ENCODE data around the gene CES2. TPM values are rescaled to one million over a fixed set of nuclear protein-coding genes. Genes with fewer than 3 reads are reported as not detected.

CES2 gene
- total RNA-seq, 1 experiment from 2014 or later: 35.4 TPM

DNA sequence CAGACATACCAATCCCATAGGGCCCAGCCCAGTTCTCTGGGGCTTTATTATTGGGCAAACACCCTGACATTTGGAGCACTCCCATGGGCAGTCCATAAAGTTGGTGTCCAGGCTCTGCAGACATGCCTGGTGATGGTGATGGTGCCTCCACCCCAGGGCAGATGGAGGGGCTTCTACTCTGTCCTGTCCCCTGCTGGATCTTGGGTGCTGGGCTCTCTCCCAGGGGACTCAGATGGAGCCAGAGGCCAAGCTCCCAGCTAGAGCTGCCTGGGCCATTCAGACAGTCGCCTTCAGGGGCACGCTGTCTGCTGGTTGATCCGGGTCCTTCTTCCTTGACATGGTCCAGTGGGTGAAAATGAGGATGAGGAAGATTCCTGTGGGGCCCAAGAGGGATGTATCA, 27.2 kb upstream of the CES2 start (continued):
- TF ChIP-seq, protein P1, sequence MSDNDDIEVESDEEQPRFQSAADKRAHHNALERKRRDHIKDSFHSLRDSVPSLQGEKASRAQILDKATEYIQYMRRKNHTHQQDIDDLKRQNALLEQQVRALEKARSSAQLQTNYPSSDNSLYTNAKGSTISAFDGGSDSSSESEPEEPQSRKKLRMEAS (IDR thresholded peaks at IDR 0.05): no peak
- TF ChIP-seq ZFX (IDR thresholded peaks at IDR 0.05): no peak
- no peak for TF ChIP-seq SIN3A (IDR thresholded peaks at IDR 0.05; ENCODE audit: low read depth)

DNA sequence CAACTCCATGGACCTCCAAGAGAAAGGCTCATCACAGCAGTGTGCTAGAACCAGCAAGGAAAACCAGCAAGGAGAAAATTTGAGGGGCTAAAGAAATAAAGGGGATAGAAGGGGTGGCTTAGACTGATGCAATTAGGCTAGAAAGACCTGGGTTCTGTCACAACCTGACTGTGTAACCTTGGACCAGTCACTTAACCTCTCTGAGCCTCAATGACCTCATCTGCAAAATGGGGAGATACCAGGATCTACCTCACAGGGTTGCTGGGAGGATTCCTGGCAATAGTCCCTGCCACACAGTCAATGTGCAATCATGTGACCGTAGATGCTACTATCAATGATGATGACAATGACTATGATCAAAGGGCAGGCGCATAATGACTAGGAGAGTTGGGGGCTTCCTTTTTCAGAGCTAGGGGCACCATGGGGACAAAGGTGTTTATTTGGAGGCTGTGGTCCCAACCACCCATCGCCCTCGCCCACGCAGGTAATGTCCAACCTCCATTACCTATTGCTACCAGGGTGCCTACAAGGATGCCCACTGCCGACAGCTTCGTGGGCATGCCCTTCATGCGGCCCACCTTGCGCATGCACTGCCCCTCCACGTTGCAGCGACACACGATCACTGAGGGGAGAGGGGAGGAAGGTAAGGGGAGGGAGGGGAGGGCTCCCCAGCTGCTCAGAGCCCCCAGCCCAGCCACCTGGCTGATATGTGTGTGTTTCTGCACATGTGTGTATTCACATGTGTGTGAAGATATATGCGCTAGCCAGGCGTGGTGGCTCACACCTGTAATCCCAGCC, 26.4 kb upstream of the CES2 start:
- Histone ChIP-seq H4K20me1 (ENCODE audit: insufficient read depth) (no peaks in the 10 kb centered on the region), H3K9me2 (ENCODE audit: insufficient read depth) (no peaks in the 10 kb centered on the region), H3K9me3 (ENCODE audit: control insufficient read depth in 1 of 2, insufficient read depth in 1 of 2, low read depth in 1 of 2, low read length in 2 of 2) (no peaks in the 10 kb centered on the region), H2AFZ (ENCODE audit: low read depth, low read length, poor library complexity, severe bottlenecking) (no peak overlapping the region), H3K79me2 (ENCODE audit: insufficient read depth, low read length) (no peaks in the 10 kb centered on the region), H3K4me3 (replicated peaks in 1 of 2; ENCODE audit: low read depth in 1 of 2, low read length in 2 of 2) (no peak overlapping the region), H3K9ac (ENCODE audit: low read length) (no peak overlapping the region), H3K4me1 (ENCODE audit: control insufficient read depth in 1 of 2, insufficient read depth in 2 of 2, low read length in 2 of 2) (peaks cover 10 to 25% of the 10 kb centered on the region in 2 experiments), H3K4me2 (ENCODE audit: low read length) (no peak overlapping the region), H3K27me3 (ENCODE audit: insufficient read depth, low read length) (no peaks in the 10 kb centered on the region), H3K36me3 (ENCODE audit: control insufficient read depth in 1 of 2, insufficient read depth in 2 of 2, low read length in 2 of 2) (no peaks in the 10 kb centered on the region), H3K27ac (ENCODE audit: low read depth, low read length) (no peak overlapping the region)
- no peak for ATAC-seq
- TF ChIP-seq EZH2 (IDR thresholded peaks at IDR 0.05): no peak
- no peak for TF ChIP-seq RAD21 (IDR thresholded peaks at IDR 0.05; ENCODE audit: low read depth)
- TF ChIP-seq ZFX (IDR thresholded peaks at IDR 0.05): no peak
- TF ChIP-seq, protein P2, sequence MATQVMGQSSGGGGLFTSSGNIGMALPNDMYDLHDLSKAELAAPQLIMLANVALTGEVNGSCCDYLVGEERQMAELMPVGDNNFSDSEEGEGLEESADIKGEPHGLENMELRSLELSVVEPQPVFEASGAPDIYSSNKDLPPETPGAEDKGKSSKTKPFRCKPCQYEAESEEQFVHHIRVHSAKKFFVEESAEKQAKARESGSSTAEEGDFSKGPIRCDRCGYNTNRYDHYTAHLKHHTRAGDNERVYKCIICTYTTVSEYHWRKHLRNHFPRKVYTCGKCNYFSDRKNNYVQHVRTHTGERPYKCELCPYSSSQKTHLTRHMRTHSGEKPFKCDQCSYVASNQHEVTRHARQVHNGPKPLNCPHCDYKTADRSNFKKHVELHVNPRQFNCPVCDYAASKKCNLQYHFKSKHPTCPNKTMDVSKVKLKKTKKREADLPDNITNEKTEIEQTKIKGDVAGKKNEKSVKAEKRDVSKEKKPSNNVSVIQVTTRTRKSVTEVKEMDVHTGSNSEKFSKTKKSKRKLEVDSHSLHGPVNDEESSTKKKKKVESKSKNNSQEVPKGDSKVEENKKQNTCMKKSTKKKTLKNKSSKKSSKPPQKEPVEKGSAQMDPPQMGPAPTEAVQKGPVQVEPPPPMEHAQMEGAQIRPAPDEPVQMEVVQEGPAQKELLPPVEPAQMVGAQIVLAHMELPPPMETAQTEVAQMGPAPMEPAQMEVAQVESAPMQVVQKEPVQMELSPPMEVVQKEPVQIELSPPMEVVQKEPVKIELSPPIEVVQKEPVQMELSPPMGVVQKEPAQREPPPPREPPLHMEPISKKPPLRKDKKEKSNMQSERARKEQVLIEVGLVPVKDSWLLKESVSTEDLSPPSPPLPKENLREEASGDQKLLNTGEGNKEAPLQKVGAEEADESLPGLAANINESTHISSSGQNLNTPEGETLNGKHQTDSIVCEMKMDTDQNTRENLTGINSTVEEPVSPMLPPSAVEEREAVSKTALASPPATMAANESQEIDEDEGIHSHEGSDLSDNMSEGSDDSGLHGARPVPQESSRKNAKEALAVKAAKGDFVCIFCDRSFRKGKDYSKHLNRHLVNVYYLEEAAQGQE (IDR thresholded peaks at IDR 0.05; ENCODE audit: low read depth): no peak
- TF ChIP-seq, protein P1 (IDR thresholded peaks at IDR 0.05): no peak
- TF ChIP-seq ELF1 (IDR thresholded peaks at IDR 0.05; ENCODE audit: borderline replicate concordance, low read depth): no peak
- no peak for TF ChIP-seq CEBPB (IDR thresholded peaks at IDR 0.05; ENCODE audit: low read depth)
- POLR2A ChIA-PET: interaction anchor here (1.0 kb wide), 1 partner anchor 10 kb away, joined by 3 read pairs; no protein-coding TSS in a partner anchor
- CTCF ChIA-PET: interaction anchor here (1.1 to 2.2 kb wide), 10 partner anchors 9 to 52 kb away, joined by 3 to 10 read pairs (median 5); partner anchors contain the start of genes CDH16, CES3 and PDP2
- BruUV-seq (replicated peaks): no TSS peak
- RAD21 ChIA-PET (ENCODE audit: low non-redundant PET in 1 of 2, low total read pairs in 2 of 2, uncharacterized antibody in 2 of 2, unreplicated experiment in 2 of 2): interaction anchor here in 1 of 2 experiments (1.2 kb wide), 1 partner anchor 20 kb away, joined by 4 read pairs; no protein-coding TSS in a partner anchor
- no peak for DNase-seq (ENCODE audit: low read depth, low spot score)
- intact Hi-C loops (cut with micrococcal nuclease): no loop called here

All from HCT116 (cell line).